ENCODE data around the gene LRRC46.
A peak's percentile ranks its signal among the peaks of the same experiment; 100 is the strongest.

The LRRC46 gene

DNA sequence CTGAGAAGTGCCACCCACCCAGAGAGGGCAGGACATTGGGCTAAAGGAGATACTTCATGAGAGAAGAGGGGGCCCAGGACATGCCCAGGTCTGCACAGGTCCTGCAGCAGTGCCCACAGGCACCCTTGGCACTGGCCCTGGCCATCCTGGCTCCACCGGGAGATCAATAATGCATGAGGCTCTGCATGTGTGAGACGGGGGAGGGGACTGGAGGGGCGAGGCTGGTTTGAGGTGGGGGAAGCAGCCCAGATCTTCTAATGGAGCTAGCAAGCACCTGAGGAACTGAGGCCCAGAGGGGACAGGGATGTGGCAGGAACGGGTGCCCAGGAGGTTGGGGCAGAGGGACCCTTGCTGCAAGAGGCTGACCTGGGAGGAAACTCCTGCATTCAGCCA, 10.4 kb upstream of the LRRC46 start:
- TF ChIP-seq, protein P1, sequence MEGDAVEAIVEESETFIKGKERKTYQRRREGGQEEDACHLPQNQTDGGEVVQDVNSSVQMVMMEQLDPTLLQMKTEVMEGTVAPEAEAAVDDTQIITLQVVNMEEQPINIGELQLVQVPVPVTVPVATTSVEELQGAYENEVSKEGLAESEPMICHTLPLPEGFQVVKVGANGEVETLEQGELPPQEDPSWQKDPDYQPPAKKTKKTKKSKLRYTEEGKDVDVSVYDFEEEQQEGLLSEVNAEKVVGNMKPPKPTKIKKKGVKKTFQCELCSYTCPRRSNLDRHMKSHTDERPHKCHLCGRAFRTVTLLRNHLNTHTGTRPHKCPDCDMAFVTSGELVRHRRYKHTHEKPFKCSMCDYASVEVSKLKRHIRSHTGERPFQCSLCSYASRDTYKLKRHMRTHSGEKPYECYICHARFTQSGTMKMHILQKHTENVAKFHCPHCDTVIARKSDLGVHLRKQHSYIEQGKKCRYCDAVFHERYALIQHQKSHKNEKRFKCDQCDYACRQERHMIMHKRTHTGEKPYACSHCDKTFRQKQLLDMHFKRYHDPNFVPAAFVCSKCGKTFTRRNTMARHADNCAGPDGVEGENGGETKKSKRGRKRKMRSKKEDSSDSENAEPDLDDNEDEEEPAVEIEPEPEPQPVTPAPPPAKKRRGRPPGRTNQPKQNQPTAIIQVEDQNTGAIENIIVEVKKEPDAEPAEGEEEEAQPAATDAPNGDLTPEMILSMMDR (IDR thresholded peaks at IDR 0.05; ENCODE audit: control insufficient read depth, extremely low read depth, insufficient read depth), result no peak
- peak overlapping the region; percentile 40 for H3K4me3 ChIP-seq (ENCODE audit: low read depth, low read length)
- DNase-seq (ENCODE audit: low read depth), result no peak

DNA sequence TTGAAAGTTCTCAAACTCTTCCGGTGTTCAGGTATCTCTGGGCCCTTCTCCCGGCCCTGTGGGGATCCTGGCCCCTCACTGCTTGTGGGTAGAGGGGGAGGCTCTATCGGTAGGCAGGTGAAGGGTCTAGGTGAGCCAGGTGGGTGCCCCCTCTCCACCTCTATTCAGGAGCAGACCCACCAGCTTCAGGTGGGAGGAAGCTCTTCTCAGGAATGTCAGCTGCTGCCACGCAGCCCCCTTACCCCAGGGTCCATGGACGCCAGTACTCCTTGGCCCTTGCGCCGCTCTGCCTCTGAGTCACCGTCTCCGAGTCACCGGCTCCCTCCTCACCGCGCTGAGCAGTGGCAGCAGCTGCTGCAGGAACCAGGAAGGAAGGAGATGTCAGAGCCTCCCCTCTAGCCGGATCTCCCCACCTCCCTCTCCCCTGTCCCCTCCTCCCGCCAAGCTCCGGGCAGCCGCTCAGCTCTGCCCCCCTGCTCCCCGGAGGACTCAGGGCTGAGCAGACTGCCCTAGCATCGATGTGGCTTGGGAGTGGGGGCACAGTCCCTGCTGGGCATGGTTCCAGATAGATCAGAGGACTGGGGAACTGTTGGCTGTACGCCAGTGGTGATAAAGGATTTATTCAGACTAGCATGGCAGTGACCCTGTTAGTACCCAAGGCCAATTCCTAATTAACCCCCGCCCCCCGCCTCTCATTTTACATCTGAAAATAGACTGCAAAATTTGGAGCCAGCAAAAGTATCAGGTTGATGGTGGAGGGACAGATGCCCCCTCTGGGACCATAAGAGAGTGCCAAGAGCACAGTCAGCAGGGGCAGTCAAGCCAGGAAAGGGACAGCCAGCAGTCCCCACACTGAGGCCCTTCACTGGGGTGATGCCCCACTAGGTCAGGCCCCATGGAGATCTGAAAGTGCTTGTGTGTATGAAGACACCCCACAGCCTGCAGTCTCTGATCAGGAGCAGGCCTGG, 9.8 kb upstream of the LRRC46 start, which contains the start of gene OSBPL7:
TSS of gene OSBPL7 (minus strand) at position 371 of the 968 bp plus-strand sequence. CDS start 1,516 bp downstream, outside the sequence.
- TF ChIP-seq, protein P1 (IDR thresholded peaks at IDR 0.05; ENCODE audit: control insufficient read depth, extremely low read depth, insufficient read depth), result peak; percentile 13; the same call in 1 of the 2 replicates
- H3K4me3 ChIP-seq (ENCODE audit: low read depth, low read length), result peak within 1 kb of the TSS; percentile 40
- DNase-seq (ENCODE audit: low read depth), result no peak

DNA sequence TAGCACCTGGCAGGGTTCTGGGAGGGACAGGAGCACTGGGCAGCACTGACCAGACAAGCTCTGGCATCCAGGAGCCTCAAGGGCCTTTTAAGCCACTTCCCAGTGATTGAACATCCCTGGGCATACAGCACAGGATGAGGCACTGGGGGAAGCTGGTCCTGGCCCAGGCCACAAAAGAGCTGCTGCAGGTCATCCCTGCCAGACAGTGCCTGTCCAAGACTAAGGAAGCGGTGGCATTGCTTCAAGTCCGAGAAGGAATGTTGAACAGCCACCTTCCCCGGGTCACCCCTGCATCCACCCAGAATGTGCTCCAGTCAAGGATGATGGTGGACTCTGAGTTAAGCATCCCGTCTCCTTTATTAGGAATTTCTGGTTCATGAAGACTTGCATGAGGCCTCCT, 8.7 kb upstream of the LRRC46 start:
- TF ChIP-seq, protein P1 (IDR thresholded peaks at IDR 0.05; ENCODE audit: control insufficient read depth, extremely low read depth, insufficient read depth), result no peak
- DNase-seq (ENCODE audit: low read depth), result no peak
- no peak overlapping the region for H3K4me3 ChIP-seq (ENCODE audit: low read depth, low read length)

DNA sequence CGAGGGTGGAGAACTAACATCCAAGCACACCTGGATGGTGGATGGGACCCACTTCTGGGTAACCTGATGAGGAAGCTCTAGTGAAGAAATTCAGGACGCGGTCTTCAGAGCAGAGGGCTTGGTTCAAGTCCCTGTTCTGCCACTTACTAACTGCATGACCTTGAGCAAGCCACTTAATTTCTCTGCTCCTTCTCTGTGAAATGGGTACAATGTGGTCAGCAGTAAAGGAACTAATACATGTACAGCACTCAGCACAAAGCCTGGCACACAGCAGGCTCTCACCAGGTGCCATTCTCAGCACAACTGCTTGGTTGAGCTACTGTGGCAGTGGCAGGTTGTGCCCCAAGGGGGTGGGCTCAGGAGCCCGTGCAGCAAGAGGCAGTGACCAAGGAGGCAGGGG, 8.0 kb upstream of the LRRC46 start:
- no peak overlapping the region for H3K4me3 ChIP-seq (ENCODE audit: low read depth, low read length)
- TF ChIP-seq, protein P1 (IDR thresholded peaks at IDR 0.05; ENCODE audit: control insufficient read depth, extremely low read depth, insufficient read depth), result no peak
- no peak for DNase-seq (ENCODE audit: low read depth)

DNA sequence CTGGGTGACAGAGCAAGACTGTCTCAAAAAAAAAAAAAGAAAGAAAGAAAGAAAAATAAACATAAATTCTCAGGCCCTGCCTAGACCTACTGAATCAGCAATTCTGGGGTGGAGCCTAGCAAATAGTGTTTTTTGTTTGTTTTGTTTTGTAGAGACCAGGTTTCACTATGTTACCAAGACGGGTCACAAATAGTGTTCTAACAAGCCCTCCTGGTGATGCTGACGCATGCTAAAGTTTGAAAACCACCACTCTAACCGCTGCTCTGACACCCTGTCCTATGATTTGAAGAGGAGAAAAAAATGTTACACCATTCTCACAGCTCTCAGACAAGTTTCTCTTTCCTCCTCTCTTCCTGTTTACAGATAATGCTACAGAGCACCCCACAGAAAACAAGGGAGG, 1.6 kb upstream of the LRRC46 start:
- DNase-seq (ENCODE audit: low read depth), result no peak
- TF ChIP-seq, protein P1 (IDR thresholded peaks at IDR 0.05; ENCODE audit: control insufficient read depth, extremely low read depth, insufficient read depth), result no peak
- H3K4me3 ChIP-seq (ENCODE audit: low read depth, low read length), result peak overlapping the region; percentile 98

DNA sequence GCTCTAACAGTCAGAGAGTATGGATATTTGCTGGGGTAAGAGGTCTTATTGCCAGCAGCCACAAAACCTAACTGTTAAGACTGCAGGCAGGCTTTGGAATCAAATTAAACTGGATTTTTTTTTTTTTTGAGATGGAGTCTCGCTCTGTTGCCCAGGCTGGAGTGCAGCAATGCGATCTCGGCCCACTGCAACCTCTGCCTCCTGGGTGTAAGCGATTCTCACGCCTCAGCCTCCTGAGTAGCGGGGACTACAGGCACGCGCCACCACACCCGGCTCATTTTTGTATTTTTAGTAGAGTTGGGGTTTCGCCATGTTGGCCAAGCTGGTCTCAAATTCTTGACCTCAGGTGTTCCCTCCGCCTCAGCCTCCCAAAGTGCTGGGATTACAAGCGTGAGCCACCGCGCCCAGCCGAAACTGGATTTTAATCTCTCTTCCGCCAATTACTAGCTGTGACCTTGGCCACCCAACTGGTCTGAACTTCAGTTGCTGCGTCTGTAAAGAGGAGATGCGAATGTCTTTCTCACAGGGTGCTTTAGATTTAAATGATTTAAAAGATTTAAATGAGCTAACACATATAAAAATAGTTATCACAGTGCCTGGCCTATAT, 971 bp upstream of the LRRC46 start:
- peak overlapping the region; percentile 98 for H3K4me3 ChIP-seq (ENCODE audit: low read depth, low read length)
- TF ChIP-seq, protein P1 (IDR thresholded peaks at IDR 0.05; ENCODE audit: control insufficient read depth, extremely low read depth, insufficient read depth), result no peak
- no peak for DNase-seq (ENCODE audit: low read depth)

All from LNCaP clone FGC (cell line).